Activated T-cell treated with anti-CD3 and anti-CD28 coated beads, Interleukin-2, amount 50 U/mL, for 4 hours (primary cell): Measurements from ENCODE around the gene AS3MT. TPM values are rescaled to one million over a fixed set of nuclear protein-coding genes. Genes with fewer than 3 reads are reported as not detected.

ENCODE experiments used
- ATAC-seq, 2 donors: fragments of 200-7000 bp; cut with Tn5 transposase; one replicate each; pipeline ENCODE4 v1.10.0; 2021
- DNase-seq: peaks from one replicate; pipeline ENCODE4 v3.0.0-alpha.2; 2020
- H3K27me3 Mint-ChIP-seq: one replicate; pipeline ENCODE4 v1.8.0; 2021; ENCODE audit warnings: low read depth, mixed read lengths
- H3K36me3 Mint-ChIP-seq: one replicate; pipeline ENCODE4 v1.8.0; 2022; ENCODE audit warnings: mixed read lengths; ENCODE audit not compliant: insufficient read depth
- H3K4me1 Mint-ChIP-seq: one replicate; pipeline ENCODE4 v1.8.0; 2021; ENCODE audit warnings: low read depth, mixed read lengths
- H3K4me3 Mint-ChIP-seq: one replicate; pipeline ENCODE4 v1.8.0; 2021; ENCODE audit warnings: mild to moderate bottlenecking, moderate library complexity, mixed read lengths
- H3K9me3 Mint-ChIP-seq: one replicate; pipeline ENCODE4 v1.8.0; 2021; ENCODE audit warnings: mixed read lengths
- total RNA-seq, 3 donors: library from RNA; stranded (reverse); gene quantifications; one replicate each; pipeline ENCODE4 v1.2.1, GENCODE V29; 2021

AS3MT gene
- total RNA-seq, 3 donors from 2014 or later, result 0.18 to 0.22 (median 0.18) TPM

- Mint-ChIP-seq H3K27me3 (no peaks in the 10 kb centered on the region), H3K9me3 (no peaks in the 10 kb centered on the region), H3K4me1 (no peaks in the 10 kb centered on the region), H3K36me3 (peaks cover 5% of the 10 kb centered on the region), H3K4me3 (no peak overlapping the region)
- ATAC-seq, result no peak
- DNase-seq, result no peak
Observed at GRCh38 chr10:102949916-102950315, 80.6 kb downstream of the AS3MT start.

- no peaks in the 10 kb centered on the region for H3K9me3 Mint-ChIP-seq
Observed at GRCh38 chr10:102951316-102951715, 82.0 kb downstream of the AS3MT start.

More at GRCh38 chr10:102951316-102951715, 82.0 kb downstream of the AS3MT start:
- no peak overlapping the region for H3K4me3 Mint-ChIP-seq
- no peaks in the 10 kb centered on the region for H3K27me3 Mint-ChIP-seq
- no peaks in the 10 kb centered on the region for H3K4me1 Mint-ChIP-seq
- DNase-seq (no peak), ATAC-seq (no peak)
- peaks cover 5% of the 10 kb centered on the region for H3K36me3 Mint-ChIP-seq

Other genes with a start within 250 kb of the AS3MT start
- gene TRIM8, start 225.0 kb upstream of the AS3MT start, total RNA-seq, result 10 to 100 TPM; 53.9 to 67.6 (median 59.9) TPM
- 1 to 10 TPM; 3.2 to 4.8 (median 3.3) TPM for gene ARL3, start 155.1 kb upstream of the AS3MT start, total RNA-seq
- 10 to 100 TPM; 29.0 to 33.7 (median 31.2) TPM for gene SFXN2, start 154.8 kb upstream of the AS3MT start, total RNA-seq
- gene WBP1L, start 125.5 kb upstream of the AS3MT start, total RNA-seq, result 10 to 100 TPM; 12.8 to 15.1 (median 14.0) TPM
- 1 to 10 TPM; 1.2 to 1.9 (median 1.5) TPM for gene CYP17A1, start 32.1 kb upstream of the AS3MT start, total RNA-seq
- 1 to 10 TPM; 9.1 to 9.8 (median 9.3) TPM for gene BORCS7, start 15.2 kb upstream of the AS3MT start, total RNA-seq
- 1 to 10 TPM; 6.0 to 6.3 (median 6.1) TPM for gene CNNM2, start 48.8 kb downstream of the AS3MT start, total RNA-seq